ENCODE measurements around the gene KIRREL3. TPM values are rescaled to one million over a fixed set of nuclear protein-coding genes. Genes with fewer than 3 reads are reported as not detected.

The KIRREL3 gene
- total RNA-seq, 1 donor, result 0.45 TPM

DNA sequence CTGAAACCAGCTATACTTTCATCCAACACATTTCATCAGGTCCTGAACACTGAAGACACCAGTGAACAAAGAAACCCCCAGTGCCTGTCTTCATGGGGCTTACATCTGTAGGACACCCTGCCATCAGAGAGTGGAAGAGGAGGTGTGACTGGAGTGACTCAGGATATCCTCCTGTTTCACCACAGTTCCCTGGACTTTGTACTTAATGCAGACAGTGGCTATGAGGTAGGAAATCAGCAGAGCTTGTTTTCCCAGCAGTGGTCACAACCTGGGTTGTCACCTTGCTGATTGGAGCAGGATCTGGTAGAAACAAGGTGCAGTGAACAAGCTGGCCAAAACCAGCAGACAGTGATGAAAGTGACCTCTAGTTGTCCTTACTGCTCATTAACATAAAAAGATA, 128.8 kb downstream of the KIRREL3 start:
- TF ChIP-seq, protein P1, sequence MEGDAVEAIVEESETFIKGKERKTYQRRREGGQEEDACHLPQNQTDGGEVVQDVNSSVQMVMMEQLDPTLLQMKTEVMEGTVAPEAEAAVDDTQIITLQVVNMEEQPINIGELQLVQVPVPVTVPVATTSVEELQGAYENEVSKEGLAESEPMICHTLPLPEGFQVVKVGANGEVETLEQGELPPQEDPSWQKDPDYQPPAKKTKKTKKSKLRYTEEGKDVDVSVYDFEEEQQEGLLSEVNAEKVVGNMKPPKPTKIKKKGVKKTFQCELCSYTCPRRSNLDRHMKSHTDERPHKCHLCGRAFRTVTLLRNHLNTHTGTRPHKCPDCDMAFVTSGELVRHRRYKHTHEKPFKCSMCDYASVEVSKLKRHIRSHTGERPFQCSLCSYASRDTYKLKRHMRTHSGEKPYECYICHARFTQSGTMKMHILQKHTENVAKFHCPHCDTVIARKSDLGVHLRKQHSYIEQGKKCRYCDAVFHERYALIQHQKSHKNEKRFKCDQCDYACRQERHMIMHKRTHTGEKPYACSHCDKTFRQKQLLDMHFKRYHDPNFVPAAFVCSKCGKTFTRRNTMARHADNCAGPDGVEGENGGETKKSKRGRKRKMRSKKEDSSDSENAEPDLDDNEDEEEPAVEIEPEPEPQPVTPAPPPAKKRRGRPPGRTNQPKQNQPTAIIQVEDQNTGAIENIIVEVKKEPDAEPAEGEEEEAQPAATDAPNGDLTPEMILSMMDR (IDR thresholded peaks at IDR 0.05; ENCODE audit: insufficient read depth, low read length), result no peak
- no peak overlapping the region for H3K4me3 ChIP-seq (ENCODE audit: low read depth, low read length)
- no peak for DNase-seq (ENCODE audit: low read depth)

DNA sequence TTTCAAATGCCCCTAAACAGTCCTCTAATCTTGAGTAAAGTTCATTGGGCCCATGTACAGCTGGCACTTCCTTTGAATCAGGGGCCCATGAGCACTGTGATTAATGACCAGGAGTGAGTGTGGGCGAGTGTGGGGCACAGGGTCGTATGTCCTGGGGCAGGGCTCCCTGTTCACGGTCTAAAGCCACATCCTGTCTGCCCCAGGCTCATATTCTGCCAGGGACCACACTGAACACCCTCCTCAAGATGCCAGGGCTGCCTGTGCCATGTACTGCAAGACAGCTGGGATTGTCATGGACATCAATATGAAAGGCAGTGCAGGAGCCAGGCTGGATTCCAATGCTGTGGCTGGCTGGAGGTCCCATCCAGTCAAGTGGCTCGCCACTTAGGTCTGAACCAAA, 130.5 kb downstream of the KIRREL3 start:
- no peak for DNase-seq (ENCODE audit: low read depth)
- no peak overlapping the region for H3K4me3 ChIP-seq (ENCODE audit: low read depth, low read length)
- TF ChIP-seq, protein P1 (IDR thresholded peaks at IDR 0.05; ENCODE audit: insufficient read depth, low read length), result no peak

DNA sequence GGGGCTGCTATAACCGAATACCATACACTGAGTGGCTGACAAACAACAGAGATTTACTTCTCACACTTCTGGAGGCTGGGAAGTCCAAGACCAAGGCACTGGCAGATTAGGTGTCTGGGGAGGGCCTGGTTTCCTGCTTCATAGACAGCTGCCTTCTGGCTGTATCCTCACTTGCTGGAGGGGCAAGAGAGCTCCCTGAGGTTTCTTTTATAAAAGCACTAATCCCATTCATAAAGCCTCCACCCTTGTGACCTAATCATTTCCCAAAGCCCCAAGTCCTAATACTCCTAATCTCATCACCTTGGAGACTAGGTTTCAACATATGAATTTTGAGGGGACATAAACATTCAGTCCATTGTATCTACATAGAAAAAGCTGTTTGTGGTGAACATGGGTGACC, 131.8 kb downstream of the KIRREL3 start:
- DNase-seq (ENCODE audit: low read depth), result no peak

DNA sequence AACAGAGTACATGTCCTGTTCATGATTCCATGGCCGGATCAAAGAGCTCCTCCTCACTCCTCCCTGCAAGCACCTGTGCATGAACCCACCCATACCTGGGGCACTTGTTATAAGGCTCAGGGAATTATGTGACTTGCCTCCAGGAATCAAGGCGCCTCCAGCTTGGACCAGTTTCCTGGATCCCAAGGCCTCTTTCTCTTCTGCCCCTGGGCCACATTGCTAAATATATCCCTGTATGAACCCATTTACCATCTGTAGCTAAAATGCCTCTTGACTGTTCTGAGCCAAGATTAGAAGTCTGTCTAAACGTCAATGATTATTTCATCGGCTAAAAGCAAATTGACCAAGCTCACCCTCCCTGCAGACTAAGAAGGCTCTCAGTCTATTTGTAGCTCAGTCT, 135.6 kb downstream of the KIRREL3 start:
- TF ChIP-seq, protein P1 (IDR thresholded peaks at IDR 0.05; ENCODE audit: insufficient read depth, low read length), result no peak
- H3K4me3 ChIP-seq (ENCODE audit: low read depth, low read length), result no peak overlapping the region
- no peak for DNase-seq (ENCODE audit: low read depth)

More for the DNA sequence above, 131.8 kb downstream of the KIRREL3 start:
- TF ChIP-seq, protein P1 (IDR thresholded peaks at IDR 0.05; ENCODE audit: insufficient read depth, low read length), result no peak
- no peak overlapping the region for H3K4me3 ChIP-seq (ENCODE audit: low read depth, low read length)

DNA sequence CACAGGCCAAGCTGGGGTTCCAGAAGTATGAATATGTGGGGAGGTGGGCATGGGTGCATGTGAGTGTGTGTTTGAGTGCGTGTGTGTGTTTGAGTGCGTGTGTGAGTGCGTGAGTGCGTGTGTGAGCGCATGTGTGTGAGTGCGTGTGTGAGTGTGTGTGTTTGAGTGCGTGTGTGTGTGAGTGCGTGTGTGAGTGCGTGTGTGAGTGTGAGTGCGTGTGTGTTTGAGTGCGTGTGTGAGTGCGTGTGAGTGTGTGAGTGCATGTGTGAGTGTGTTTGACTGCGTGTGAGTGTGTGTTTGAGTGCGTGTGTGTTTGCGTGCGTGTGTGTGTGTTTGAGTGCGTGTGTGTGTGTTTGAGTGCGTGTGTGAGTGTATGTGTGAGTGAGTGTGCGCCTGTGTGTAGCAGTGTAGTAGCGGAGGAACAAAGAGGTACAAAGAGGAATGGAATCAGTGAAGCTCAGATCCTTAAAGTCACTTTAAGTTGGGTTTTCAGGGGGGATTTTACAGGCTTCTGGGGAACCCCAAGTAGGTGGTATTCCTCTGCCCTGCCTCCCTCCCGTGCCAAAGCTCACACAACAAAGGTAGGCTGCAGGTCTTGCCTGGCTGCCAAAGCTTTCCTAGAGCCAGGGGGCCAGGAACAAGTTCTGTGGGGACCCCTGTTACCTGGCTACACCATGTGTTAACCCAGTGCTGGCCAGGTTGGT, 137.1 kb downstream of the KIRREL3 start:
- TF ChIP-seq, protein P1 (IDR thresholded peaks at IDR 0.05; ENCODE audit: insufficient read depth, low read length), result no peak
- no peak overlapping the region for H3K4me3 ChIP-seq (ENCODE audit: low read depth, low read length)
- no peak for DNase-seq (ENCODE audit: low read depth)

DNA sequence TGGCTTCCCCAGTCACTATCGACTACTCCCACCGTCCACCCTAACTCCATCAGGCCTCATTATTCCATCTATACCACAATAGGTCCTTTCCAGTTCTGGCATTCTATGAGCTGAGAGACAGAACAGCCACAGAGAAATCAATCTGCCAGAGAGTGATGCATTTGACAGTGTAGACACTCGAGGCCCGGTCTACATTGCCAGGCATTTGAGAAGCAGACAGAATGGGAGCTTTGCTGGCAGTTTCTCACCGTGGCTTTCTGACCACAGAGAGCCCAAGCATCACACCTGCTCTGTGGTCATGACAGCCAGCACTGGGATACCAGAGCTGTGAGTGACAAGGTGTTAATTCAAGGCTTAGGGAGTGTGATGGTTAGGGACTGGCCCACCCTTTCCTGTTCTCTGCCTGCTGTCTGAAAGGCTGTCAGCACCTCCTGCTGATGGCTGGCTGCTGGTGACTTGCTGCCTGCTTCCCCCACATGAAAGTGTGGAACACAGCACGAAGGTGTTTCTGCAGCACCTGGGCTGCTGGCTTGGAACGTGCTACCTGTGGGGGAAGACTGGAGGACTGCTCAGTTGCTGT, 137.8 kb downstream of the KIRREL3 start:
- DNase-seq (ENCODE audit: low read depth), result no peak
- no peak overlapping the region for H3K4me3 ChIP-seq (ENCODE audit: low read depth, low read length)
- TF ChIP-seq, protein P1 (IDR thresholded peaks at IDR 0.05; ENCODE audit: insufficient read depth, low read length), result no peak
